Inferior parietal cortex (tissue), 1 donor: ENCODE measurements around the gene PPFIBP2.

ENCODE experiments used
- DNase-seq: peaks from one replicate; pipeline ENCODE4 v3.0.0-alpha.2; 2016; ENCODE audit errors: extremely low spot score

Gene PPFIBP2

DNA sequence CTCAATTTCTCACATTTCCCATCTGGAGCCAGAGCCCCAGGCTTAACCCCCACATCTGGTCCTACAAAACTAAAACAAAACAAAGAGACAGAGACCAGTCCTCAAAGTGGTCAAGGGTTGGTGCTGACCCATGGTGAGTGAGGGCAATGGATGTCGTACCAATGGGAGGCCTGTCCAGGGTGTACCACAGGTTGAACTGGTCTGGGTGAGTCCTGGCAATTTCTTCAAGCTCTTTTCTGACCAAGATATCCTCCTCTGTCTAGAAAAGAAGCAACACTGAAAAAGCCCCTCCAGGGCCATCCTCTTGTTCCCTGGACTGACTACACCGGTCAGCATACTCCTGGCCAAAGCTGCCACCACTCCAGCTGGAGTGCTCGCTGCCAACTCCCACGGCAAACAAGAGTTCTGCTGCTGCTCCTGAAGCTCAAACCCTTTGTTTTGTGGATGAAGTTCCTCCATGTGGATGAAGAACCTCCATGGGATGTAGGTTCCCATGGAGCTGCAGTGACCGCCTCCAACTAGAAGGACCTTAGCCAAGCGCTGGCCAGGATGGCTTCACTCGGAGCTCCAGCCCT, 152.6 kb downstream of the PPFIBP2 start:
- no peak for DNase-seq

DNA sequence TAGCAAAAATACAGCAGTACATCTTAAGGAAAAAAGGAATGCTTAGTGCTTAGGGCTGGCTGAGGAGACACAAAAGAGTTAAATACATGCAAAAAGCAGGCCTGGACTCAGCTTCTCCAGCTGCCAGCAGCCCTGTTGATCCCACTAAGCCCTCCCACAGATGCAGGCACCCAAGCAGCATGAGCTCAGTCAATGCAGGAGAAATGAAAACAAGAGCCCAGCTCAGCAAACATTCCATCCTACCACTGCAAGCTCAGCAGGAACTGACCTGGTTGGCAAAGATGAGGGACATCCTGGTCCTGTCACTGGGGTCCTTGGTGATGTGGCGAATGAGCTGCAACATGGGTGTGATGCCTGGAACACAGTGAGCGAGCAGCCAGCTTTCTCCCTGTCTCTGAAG, 153.7 kb downstream of the PPFIBP2 start:
- DNase-seq: no peak

- DNase-seq: no peak
Measured at GRCh38 chr11:7668464-7668863, 154.7 kb downstream of the PPFIBP2 start.

DNA sequence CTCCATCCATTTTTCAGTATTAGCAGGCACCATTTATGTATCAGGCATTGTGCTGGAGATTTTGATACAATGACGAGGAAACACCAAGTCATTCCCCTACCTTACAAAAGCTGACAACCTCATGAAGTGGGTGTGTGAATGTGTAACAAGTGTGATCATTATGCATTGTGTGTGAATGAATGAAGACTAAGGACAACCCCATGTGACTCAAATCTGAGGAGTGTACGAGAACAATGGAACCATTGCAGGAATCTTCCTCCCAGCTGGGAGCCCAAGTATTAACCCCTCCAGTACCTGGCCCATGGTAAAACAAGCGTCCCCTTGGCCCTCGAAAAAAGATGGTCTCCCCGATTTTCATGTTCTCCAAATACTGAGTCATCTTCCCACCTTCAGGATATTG, 155.1 kb downstream of the PPFIBP2 start:
- DNase-seq: peak; percentile 80

- no peak for DNase-seq
Measured at GRCh38 chr11:7670641-7671040, 156.8 kb downstream of the PPFIBP2 start.

GRCh38 chr11:7671347-7672215, 157.8 kb downstream of the PPFIBP2 start:
- DNase-seq: no peak

GRCh38 chr11:7672276-7672959, 158.6 kb downstream of the PPFIBP2 start:
- DNase-seq: no peak

GRCh38 chr11:7672960-7673723, 159.3 kb downstream of the PPFIBP2 start, which contains the start of gene CYB5R2:
CYB5R2 (minus strand) TSS chr11:7673500; CDS start chr11:7672825, 675 bp downstream.
- DNase-seq: no peak

GRCh38 chr11:7673724-7674434, 160.1 kb downstream of the PPFIBP2 start:
- no peak for DNase-seq

- no peak for DNase-seq
Measured at GRCh38 chr11:7675631-7676030, 161.8 kb downstream of the PPFIBP2 start.

DNA sequence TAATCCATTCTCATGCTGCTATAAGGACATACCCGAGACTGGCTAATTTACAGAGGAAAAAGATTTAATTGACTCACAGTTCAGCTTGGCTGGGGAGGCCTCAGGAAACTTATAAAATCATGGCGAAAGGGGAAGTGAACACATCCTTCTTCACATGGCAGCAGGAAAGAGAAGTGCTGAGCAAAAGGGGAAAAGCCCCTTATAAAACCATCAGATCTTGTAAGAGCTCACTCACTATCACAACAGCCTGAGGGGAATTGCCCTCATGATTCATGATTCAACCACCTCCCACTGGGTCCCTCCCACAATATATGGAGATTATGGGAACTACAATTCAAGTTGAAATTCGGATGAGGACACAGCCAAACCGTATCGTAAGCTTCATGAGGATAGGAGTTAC, 163.3 kb downstream of the PPFIBP2 start:
- DNase-seq: no peak

DNA sequence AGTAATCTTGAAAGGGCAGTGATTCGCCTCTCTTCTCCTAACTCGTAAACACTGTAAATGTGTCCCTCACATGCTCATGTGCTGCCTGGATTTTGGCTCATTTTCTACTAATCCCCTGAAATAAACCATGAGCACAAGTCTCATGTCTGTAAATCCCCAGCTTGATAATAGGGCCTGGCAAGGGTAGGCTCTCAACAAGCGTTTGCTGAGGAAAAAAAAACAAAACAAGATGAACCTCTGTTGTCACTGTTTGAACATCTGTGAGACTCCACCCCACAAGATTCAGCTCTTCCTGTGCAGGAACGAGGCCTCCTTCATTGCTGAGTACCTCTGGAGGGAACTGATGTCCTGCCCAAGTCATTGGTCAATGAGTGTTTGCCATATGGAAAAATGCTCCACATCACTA, 164.0 kb downstream of the PPFIBP2 start:
- DNase-seq: no peak

- no peak for DNase-seq
Measured at GRCh38 chr11:7683571-7683970, 169.8 kb downstream of the PPFIBP2 start.

DNA sequence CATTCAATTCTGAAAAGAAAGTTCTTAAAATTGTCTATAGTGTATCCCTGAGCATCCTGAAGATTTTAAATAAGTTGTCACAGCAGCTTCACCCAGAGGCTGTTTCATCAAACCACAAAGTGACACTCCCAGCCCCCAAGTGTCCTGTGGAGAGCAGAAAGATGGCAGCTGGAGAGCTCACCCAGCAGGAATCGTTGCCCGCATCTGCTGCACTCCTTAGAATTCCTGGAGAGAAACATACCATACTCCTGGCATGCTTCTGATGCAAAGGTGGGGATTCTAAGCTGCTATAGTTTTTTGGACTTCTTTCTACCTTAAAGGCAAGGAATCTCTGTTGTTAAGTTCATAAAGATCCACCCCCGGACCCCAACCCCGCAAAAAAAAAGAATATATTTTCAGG, 173.0 kb downstream of the PPFIBP2 start:
- DNase-seq: no peak

DNA sequence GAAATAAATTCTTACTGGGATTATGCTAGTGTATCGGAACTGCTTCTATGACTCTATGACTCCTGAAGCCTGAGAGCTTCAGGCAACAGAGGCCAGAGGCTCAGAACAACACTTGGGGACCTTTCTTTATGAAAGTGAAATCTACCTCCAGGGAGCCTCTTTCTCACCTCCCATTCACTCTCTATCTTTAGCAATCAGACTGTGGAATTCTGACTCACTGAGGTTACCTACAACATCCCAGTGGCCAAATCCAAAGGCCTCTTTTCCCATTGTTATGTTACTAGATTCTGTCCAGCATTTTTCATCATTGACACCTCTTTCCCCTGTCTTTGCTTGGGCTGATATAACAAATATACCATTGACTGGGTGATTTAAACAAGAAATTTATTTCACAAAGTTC, 173.6 kb downstream of the PPFIBP2 start:
- DNase-seq: no peak

GRCh38 chr11:7688238-7688826, 174.5 kb downstream of the PPFIBP2 start:
- peak; percentile 61 for DNase-seq

- DNase-seq: no peak
Measured at GRCh38 chr11:7689239-7689638, 175.4 kb downstream of the PPFIBP2 start.

DNA sequence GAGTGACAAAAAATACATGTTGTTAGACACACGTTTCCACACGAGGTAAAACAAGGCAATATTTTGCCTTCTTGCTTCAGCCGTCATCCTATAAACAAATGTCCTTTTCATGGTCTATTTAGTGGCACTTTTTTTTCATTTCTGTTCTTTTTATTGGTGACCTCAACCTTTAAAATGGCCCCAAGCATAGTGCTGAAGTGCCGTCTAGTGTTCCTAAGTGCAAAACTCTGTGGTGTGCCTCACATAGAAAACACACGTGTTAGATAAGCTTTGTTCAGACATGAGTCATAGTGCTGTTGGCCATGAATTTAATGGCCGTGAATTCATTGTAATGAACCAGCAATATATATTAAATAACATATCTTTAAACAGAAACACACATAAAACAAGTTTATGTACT, 176.8 kb downstream of the PPFIBP2 start:
- DNase-seq: no peak

DNA sequence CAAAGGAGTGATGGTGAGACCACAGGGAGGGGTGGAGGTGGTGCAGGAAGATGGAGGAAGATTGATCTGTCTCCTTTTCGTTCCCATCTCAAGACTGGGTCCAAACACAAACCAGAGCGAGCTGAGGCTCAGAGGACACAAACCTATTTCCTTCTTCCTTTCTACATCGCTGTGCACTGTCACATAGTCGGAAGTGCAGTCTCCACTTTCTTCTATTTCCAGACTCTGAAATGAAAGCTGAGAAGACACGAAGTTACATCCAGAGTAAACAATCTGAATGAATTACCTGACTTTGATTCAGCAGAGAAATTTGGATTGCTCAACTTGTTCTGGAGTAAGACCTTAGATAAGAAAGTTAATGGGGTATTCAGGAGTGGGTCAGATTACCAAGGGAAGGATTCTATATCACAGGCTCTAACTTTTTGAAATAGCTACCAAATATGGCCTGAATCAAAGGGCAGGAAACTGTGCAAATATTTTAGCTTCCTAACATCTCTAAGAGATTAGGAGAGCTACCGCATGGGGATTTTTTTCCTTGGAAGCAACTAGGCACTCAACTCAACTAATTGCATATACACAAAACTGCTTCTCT, 178.1 kb downstream of the PPFIBP2 start:
- DNase-seq: no peak

DNA sequence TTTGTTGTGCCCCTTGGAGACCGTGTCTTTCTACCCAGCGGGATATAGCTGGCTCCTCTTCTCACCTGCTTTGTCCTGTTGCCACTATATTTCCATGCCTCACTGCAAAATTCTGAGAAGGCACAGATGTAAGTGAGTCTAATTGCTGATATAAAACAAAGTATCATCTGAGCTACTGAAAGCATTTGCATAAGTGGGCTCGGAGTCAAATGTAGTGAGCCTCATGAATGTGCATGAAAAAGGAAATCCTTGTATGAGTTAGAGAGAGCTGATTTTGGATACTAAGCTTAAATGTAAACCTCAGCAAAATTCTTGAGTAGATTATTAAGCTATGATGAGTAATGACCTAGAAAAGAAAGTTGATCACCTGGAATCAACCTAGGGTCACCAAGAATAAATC, 178.6 kb downstream of the PPFIBP2 start:
- no peak for DNase-seq

GRCh38 chr11:7694235-7694634, 180.4 kb downstream of the PPFIBP2 start:
- DNase-seq: no peak
